Sigmoid colon (tissue), 7 donors: Measurements from ENCODE around the gene MAN2A1. TPM values are rescaled to one million over a fixed set of nuclear protein-coding genes. Genes with fewer than 3 reads are reported as not detected.

Experiments
- DNase-seq: peaks from one replicate; pipeline ENCODE4 v3.0.0-alpha.2; 2019
- H3K27ac ChIP-seq, 4 donors: fragments of 200-600 bp; sonication (generic); one replicate each; pipeline ENCODE4 v1.5.1; 2016 to 2019; ENCODE audit warnings: mild to moderate bottlenecking in 1 of 4
- H3K27me3 ChIP-seq, 3 donors: fragments of 200-600 bp; sonication (generic); one replicate each; pipeline ENCODE4 v1.5.1; 2019; ENCODE audit warnings: mild to moderate bottlenecking in 1 of 3
- H3K36me3 ChIP-seq, 4 donors: fragments of 200-600 bp; sonication (generic); one replicate each; pipeline ENCODE4 v1.5.1; 2016 to 2019
- H3K4me1 ChIP-seq, 4 donors: fragments of 200-600 bp; sonication (generic); one replicate each; pipeline ENCODE4 v1.5.1; 2017 to 2019
- H3K4me3 ChIP-seq, 4 donors: fragments of 200-600 bp; sonication (generic); one replicate each; pipeline ENCODE4 v1.5.1; 2017 to 2019; ENCODE audit warnings: mild to moderate bottlenecking in 2 of 4, moderate library complexity in 1 of 4
- H3K9me3 ChIP-seq, 4 donors: fragments of 200-600 bp in 3 of 4; sonication (generic) in 3 of 4; one replicate each; pipeline versions ENCODE4 v1.5.1 to v1.6.1; 2013 to 2019
- CTCF ChIP-seq, 4 experiments: fragments of 450-650 bp in 3 of 4; fragments of 200-600 bp in 1 of 4; IDR thresholded peaks; one replicate each; pipeline ENCODE4 v1.5.1; 2016 to 2019; ENCODE audit warnings: antibody characterized with exemption in 4 of 4, mild to moderate bottlenecking in 3 of 4, moderate library complexity in 2 of 4
- EP300 ChIP-seq, 4 donors: sonication (generic); formaldehyde crosslinking; IDR thresholded peaks; one replicate each; pipeline ENCODE4 v1.6.1; 2017; ENCODE audit warnings: antibody characterized with exemption in 4 of 4
- POLR2A ChIP-seq, 2 donors: fragments of 450-650 bp; IDR thresholded peaks; one replicate each; pipeline ENCODE4 v1.6.1; 2016; ENCODE audit warnings: antibody characterized with exemption in 2 of 2, mild to moderate bottlenecking in 2 of 2, moderate library complexity in 2 of 2
- POLR2AphosphoS5 ChIP-seq, 4 donors: sonication (generic); formaldehyde crosslinking; IDR thresholded peaks; one replicate each; pipeline ENCODE4 v1.6.1; 2017; ENCODE audit warnings: antibody characterized with exemption in 4 of 4
- WGBS, 2 donors: extraction: QIAGEN DNeasy Blood & Tissue Kit; methylation state at CpG; one replicate each; pipeline ENCODE4 v1.1.7; 2013; 5-methylcytosine and 5-hydroxymethylcytosine counted together
- intact Hi-C: fragments of 100-400 bp; cut with DNase I; formaldehyde crosslinking; loops from one replicate; pipeline ENCODE4 v1.15.1; 2023
- polyA plus RNA-seq, 3 donors: library from polyadenylated mRNA; stranded (reverse); fragments of 200-250 nt; gene quantifications; one replicate each; pipeline ENCODE4 v1.2.3, GENCODE V29; 2013
- total RNA-seq, 4 donors: library from RNA; depleted of rRNA; stranded (reverse); fragments of >200 nt; gene quantifications; one replicate each; pipeline ENCODE4 v1.1.0, GENCODE V29; 2016
- donor health status: healthy with polysubstance abuse.
- donor health status: Bipolar disorder and iron deficiency.
- donor health status: healthy.

Gene MAN2A1
- total and polyA plus RNA-seq, 7 donors: 3.6 to 58.4 (median 40.2) TPM

GRCh38 chr5:109704282-109704952 is 14.7 kb downstream of the MAN2A1 start:
- Histone ChIP-seq H3K27ac (peak overlapping the region in 2 of 4 donors; percentile 1 to 15), H3K4me1 (peaks cover 0 to 44% (median 24%) of the 10 kb centered on the region in 4 donors), H3K4me3 (no peak overlapping the region), H3K27me3 (no peaks in the 10 kb centered on the region), H3K36me3 (no peaks in the 10 kb centered on the region), H3K9me3 (no peaks in the 10 kb centered on the region)
- 91 to 93% methylated on average over 10 of the region's 10 CpGs for WGBS, 2 donors
- intact Hi-C loops: no loop called here
- TF ChIP-seq EP300 (IDR thresholded peaks at IDR 0.05): no peak
- no peak for TF ChIP-seq POLR2A (IDR thresholded peaks at IDR 0.05)
- no peak for TF ChIP-seq CTCF (IDR thresholded peaks at IDR 0.05)
- TF ChIP-seq POLR2AphosphoS5 (IDR thresholded peaks at IDR 0.05): no peak
- DNase-seq: no peak

- intact Hi-C loops: no loop called here
- H3K9me3 ChIP-seq: no peaks in the 10 kb centered on the region
- peaks cover 0 to 44% (median 24%) of the 10 kb centered on the region in 4 donors for H3K4me1 ChIP-seq
- DNase-seq: no peak
- H3K4me3 ChIP-seq: no peak overlapping the region
- H3K36me3 ChIP-seq: no peaks in the 10 kb centered on the region
- WGBS, 2 donors: 97 to 100% methylated on average over 1 of the region's 1 CpG
- no peak for TF ChIP-seq CTCF (IDR thresholded peaks at IDR 0.05)
- TF ChIP-seq POLR2AphosphoS5 (IDR thresholded peaks at IDR 0.05): no peak
- no peak for TF ChIP-seq POLR2A (IDR thresholded peaks at IDR 0.05)
- TF ChIP-seq EP300 (IDR thresholded peaks at IDR 0.05): no peak
- H3K27ac ChIP-seq: peak overlapping the region in 3 of 4 donors; percentile 15 to 43 (median 18)
- no peaks in the 10 kb centered on the region for H3K27me3 ChIP-seq
Observed at GRCh38 chr5:109705596-109705995, 15.9 kb downstream of the MAN2A1 start.

- no peak overlapping the region for H3K4me3 ChIP-seq
- no peaks in the 10 kb centered on the region for H3K27me3 ChIP-seq
- H3K36me3 ChIP-seq: no peaks in the 10 kb centered on the region
- TF ChIP-seq EP300 (IDR thresholded peaks at IDR 0.05): no peak
- no peak for TF ChIP-seq CTCF (IDR thresholded peaks at IDR 0.05)
- TF ChIP-seq POLR2AphosphoS5 (IDR thresholded peaks at IDR 0.05): no peak
- TF ChIP-seq POLR2A (IDR thresholded peaks at IDR 0.05): no peak
- H3K4me1 ChIP-seq: peaks cover 0 to 44% (median 24%) of the 10 kb centered on the region in 4 donors
- DNase-seq: no peak
- peak overlapping the region in 1 of 4 donors; percentile 43 for H3K27ac ChIP-seq
- intact Hi-C loops: no loop called here
- no peaks in the 10 kb centered on the region for H3K9me3 ChIP-seq
- whole genome bisulfite sequencing, 2 donors: 97 to 99% methylated on average over 1 of the region's 1 CpG
Observed at GRCh38 chr5:109706095-109706494, 16.4 kb downstream of the MAN2A1 start.

GRCh38 chr5:109707531-109707930 is 17.8 kb downstream of the MAN2A1 start:
- TF ChIP-seq EP300 (IDR thresholded peaks at IDR 0.05) (no peak), POLR2AphosphoS5 (IDR thresholded peaks at IDR 0.05) (no peak), CTCF (IDR thresholded peaks at IDR 0.05) (no peak), POLR2A (IDR thresholded peaks at IDR 0.05) (no peak)
- H3K9me3 ChIP-seq: no peaks in the 10 kb centered on the region
- H3K4me1 ChIP-seq: peaks cover 0 to 35% (median 24%) of the 10 kb centered on the region in 4 donors
- no peak for DNase-seq
- H3K4me3 ChIP-seq: no peak overlapping the region
- H3K27me3 ChIP-seq: no peaks in the 10 kb centered on the region
- intact Hi-C loops: no loop called here
- H3K27ac ChIP-seq: no peak overlapping the region
- no peaks in the 10 kb centered on the region for H3K36me3 ChIP-seq
- WGBS, 2 donors: 23 to 64% methylated on average over 2 of the region's 2 CpGs
